ENCODE data around the gene ACY1. TPM values are rescaled to one million over a fixed set of nuclear protein-coding genes. Genes with fewer than 3 reads are reported as not detected.

Gene ACY1
- polyA plus RNA-seq, 1 experiment, result 55.7 TPM

GRCh38 chr3:52024765-52025452 is 41.6 kb downstream of the ACY1 start:
- ChIA-PET POLR2A (interaction anchor here (0.5 kb wide), 1 partner anchor 12 kb away, joined by 3 read pairs; no protein-coding TSS in a partner anchor), CTCF (interaction anchor here (1.8 kb wide), 1 partner anchor 28 kb away, joined by 4 read pairs; no protein-coding TSS in a partner anchor)
- Histone ChIP-seq H3K27me3 (ENCODE audit: control insufficient read depth, insufficient read depth, low read length) (no peaks in the 10 kb centered on the region), H3K36me3 (ENCODE audit: control insufficient read depth, insufficient read depth, low read length) (no peaks in the 10 kb centered on the region), H3K4me3 (ENCODE audit: low read depth, low read length) (no peak overlapping the region)
- TF ChIP-seq, protein P1, sequence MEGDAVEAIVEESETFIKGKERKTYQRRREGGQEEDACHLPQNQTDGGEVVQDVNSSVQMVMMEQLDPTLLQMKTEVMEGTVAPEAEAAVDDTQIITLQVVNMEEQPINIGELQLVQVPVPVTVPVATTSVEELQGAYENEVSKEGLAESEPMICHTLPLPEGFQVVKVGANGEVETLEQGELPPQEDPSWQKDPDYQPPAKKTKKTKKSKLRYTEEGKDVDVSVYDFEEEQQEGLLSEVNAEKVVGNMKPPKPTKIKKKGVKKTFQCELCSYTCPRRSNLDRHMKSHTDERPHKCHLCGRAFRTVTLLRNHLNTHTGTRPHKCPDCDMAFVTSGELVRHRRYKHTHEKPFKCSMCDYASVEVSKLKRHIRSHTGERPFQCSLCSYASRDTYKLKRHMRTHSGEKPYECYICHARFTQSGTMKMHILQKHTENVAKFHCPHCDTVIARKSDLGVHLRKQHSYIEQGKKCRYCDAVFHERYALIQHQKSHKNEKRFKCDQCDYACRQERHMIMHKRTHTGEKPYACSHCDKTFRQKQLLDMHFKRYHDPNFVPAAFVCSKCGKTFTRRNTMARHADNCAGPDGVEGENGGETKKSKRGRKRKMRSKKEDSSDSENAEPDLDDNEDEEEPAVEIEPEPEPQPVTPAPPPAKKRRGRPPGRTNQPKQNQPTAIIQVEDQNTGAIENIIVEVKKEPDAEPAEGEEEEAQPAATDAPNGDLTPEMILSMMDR (IDR thresholded peaks at IDR 0.05; ENCODE audit: insufficient read depth, low read depth, low read length), result no peak
- DNase-seq (ENCODE audit: low read depth), result no peak

DNA sequence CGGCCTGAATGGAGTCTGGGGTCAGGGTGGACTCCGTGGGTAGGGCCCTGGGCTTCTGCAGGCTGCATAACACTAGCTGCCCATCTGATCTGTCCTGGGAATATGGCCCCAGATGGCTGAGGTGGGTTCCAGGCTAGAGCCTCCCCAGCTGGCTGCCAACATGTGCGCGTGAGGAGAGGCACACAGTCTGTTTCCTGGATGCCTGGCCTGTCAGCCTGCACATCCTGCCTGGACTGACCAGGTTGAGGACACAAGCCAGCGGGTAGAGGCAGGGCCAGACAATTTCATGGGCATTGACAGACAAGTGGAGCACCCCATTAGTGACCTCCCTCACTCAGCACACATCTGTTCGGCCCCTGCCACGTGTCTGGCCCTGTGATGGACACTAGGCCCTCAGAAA is 42.1 kb downstream of the ACY1 start:
- POLR2A ChIA-PET, result interaction anchor here (0.5 kb wide), 1 partner anchor 11 kb away, joined by 3 read pairs; no protein-coding TSS in a partner anchor
- H3K27me3 ChIP-seq (ENCODE audit: control insufficient read depth, insufficient read depth, low read length), result no peaks in the 10 kb centered on the region
- TF ChIP-seq, protein P1 (IDR thresholded peaks at IDR 0.05; ENCODE audit: insufficient read depth, low read depth, low read length), result no peak
- CTCF ChIA-PET, result interaction anchor here (1.8 kb wide), 1 partner anchor 28 kb away, joined by 4 read pairs; no protein-coding TSS in a partner anchor
- H3K36me3 ChIP-seq (ENCODE audit: control insufficient read depth, insufficient read depth, low read length), result no peaks in the 10 kb centered on the region
- DNase-seq (ENCODE audit: low read depth), result no peak
- H3K4me3 ChIP-seq (ENCODE audit: low read depth, low read length), result no peak overlapping the region

- H3K27me3 ChIP-seq (ENCODE audit: control insufficient read depth, insufficient read depth, low read length), result no peaks in the 10 kb centered on the region
- TF ChIP-seq, protein P1 (IDR thresholded peaks at IDR 0.05; ENCODE audit: insufficient read depth, low read depth, low read length), result no peak
- POLR2A ChIA-PET, result no interaction called here
- CTCF ChIA-PET, result interaction anchor here (1.8 kb wide), 1 partner anchor 27 kb away, joined by 4 read pairs; no protein-coding TSS in a partner anchor
- no peak overlapping the region for H3K4me3 ChIP-seq (ENCODE audit: low read depth, low read length)
- no peak for DNase-seq (ENCODE audit: low read depth)
- H3K36me3 ChIP-seq (ENCODE audit: control insufficient read depth, insufficient read depth, low read length), result no peaks in the 10 kb centered on the region
Observed at GRCh38 chr3:52026041-52026440, 42.7 kb downstream of the ACY1 start.

DNA sequence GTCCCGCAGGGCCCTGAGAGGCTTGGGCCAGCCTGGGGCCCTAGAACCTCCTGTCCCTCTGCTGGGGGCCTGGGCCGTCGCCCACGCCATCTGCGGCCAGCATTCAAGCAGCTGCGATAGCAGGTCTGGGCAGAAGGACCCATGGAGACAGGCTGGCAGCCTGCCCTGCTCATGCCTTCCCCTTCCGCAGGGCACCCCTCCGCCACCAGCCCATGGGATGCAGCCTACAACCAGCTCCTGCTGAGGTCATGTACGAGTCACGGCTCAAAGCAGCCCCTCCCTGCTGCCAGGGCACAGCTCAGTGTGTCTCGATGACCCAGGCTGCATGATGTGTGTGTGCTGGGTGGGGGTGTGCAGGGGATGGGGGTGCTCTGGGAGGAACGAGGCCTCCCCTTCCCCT is 45.2 kb downstream of the ACY1 start:
- DNase-seq (ENCODE audit: low read depth), result no peak
- POLR2A ChIA-PET, result no interaction called here
- TF ChIP-seq, protein P1 (IDR thresholded peaks at IDR 0.05; ENCODE audit: insufficient read depth, low read depth, low read length), result no peak
- CTCF ChIA-PET, result interaction anchor here (0.6 to 1.6 kb wide), 3 partner anchors 13 to 115 kb away, joined by 3 to 5 read pairs (median 4); no protein-coding TSS in a partner anchor
- Histone ChIP-seq H3K27me3 (ENCODE audit: control insufficient read depth, insufficient read depth, low read length) (no peaks in the 10 kb centered on the region), H3K36me3 (ENCODE audit: control insufficient read depth, insufficient read depth, low read length) (no peaks in the 10 kb centered on the region), H3K4me3 (ENCODE audit: low read depth, low read length) (no peak overlapping the region)

- Histone ChIP-seq H3K36me3 (ENCODE audit: control insufficient read depth, insufficient read depth, low read length) (no peaks in the 10 kb centered on the region), H3K4me3 (ENCODE audit: low read depth, low read length) (no peak overlapping the region), H3K27me3 (ENCODE audit: control insufficient read depth, insufficient read depth, low read length) (no peaks in the 10 kb centered on the region)
- ChIA-PET CTCF (interaction anchor here (1.6 kb wide), 1 partner anchor 94 kb away, joined by 5 read pairs; no protein-coding TSS in a partner anchor), POLR2A (no interaction called here)
- TF ChIP-seq, protein P1 (IDR thresholded peaks at IDR 0.05; ENCODE audit: insufficient read depth, low read depth, low read length), result no peak
- DNase-seq (ENCODE audit: low read depth), result no peak
Observed at GRCh38 chr3:52029053-52029452, 45.7 kb downstream of the ACY1 start.
